Mesodermal cell (in vitro differentiated cells): ENCODE measurements around the gene LRP6. TPM values are rescaled to one million over a fixed set of nuclear protein-coding genes. Genes with fewer than 3 reads are reported as not detected.
A peak's percentile ranks its signal among the peaks of the same experiment; 100 is the strongest.
"Not testable (repeated sequence)": the region's sequence is repeated elsewhere in the genome, so short reads cannot be mapped to it uniquely, and the experiment has no call there.

Experiments
- H3K27ac ChIP-seq: 2 replicates; pipeline ENCODE4 v1.7.0; 2013; ENCODE audit warnings: mild to moderate bottlenecking, low read depth, low read length, moderate library complexity; ENCODE audit not compliant: severe bottlenecking
- H3K36me3 ChIP-seq: 2 replicates; pipeline ENCODE4 v1.7.1; 2013; ENCODE audit warnings: mild to moderate bottlenecking, low read length, moderate library complexity; ENCODE audit not compliant: control insufficient read depth, insufficient read depth
- H3K4me1 ChIP-seq: one replicate; pipeline ENCODE4 v1.7.1; 2013; ENCODE audit warnings: mild to moderate bottlenecking, low read length; ENCODE audit not compliant: insufficient read depth, control insufficient read depth, poor library complexity, severe bottlenecking
- H3K4me3 ChIP-seq: 2 replicates; pipeline ENCODE4 v1.7.0; 2013; ENCODE audit warnings: low read length, control low read depth, mild to moderate bottlenecking; ENCODE audit not compliant: insufficient read depth, poor library complexity, severe bottlenecking; ENCODE audit errors: extremely low read depth
- H3K9me3 ChIP-seq: 2 replicates; pipeline ENCODE4 v1.7.1; 2013; ENCODE audit warnings: mild to moderate bottlenecking, low read length, moderate library complexity; ENCODE audit not compliant: control insufficient read depth
- WGBS, 2 experiments: methylation state at CpG; one replicate each; pipeline ENCODE4 v1.1.5; 2013; ENCODE audit warnings: missing lambda C conversion rate in 2 of 2; ENCODE audit not compliant: insufficient coverage in 2 of 2; 5-methylcytosine and 5-hydroxymethylcytosine counted together
- polyA plus RNA-seq, 2 experiments: library from polyadenylated mRNA; stranded (reverse); fragments of 50-300 nt; gene quantifications; one replicate each; pipeline ENCODE4 v1.2.3, GENCODE V29; 2013

Gene LRP6
- polyA plus RNA-seq (2013, experiment 1 of 2): 24.2 TPM
- 21.2 TPM for polyA plus RNA-seq (2013, experiment 2 of 2)

DNA sequence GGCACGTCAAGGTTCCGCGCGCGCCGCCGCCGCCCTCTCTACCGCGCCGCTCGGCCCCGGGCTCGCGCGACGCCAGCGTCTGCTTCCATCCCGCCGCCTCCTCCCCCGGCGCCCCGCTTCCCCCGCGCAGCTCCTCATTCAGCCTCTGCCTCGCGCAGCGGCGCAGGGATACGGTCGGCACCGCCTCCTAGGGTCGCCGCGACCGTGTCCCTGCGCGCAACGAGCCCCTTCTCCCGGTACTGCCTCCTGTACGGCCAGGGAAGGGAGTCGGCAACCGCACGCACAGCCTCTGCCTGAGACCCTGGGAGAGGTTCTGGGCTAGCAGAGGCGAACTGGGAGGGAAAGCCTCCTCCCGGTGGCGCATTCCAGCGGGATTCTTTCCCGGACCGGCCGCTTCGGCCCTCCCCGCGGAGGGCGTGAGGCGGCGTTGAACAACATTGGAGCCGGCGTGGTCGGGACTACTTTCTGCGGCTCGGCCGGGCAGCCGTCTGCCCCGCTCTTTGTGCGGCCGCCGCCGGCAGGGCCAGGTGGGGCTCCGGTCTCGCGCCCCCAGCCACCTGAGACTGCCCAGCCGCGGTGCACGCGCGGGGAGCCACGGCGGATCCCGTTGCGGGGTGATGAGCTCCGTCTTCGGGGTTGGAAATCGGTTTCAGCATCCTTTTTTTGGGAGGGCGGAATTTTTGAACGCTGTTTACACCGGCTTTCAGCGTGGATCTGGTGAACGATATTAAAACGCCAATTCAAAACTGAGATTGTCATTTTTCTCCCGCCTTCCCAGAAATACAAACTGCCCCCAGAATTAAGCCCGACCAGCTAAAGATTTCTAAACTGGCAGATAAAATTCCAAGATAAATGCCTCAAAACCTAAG, at the start of gene LRP6:
Gene LRP6, minus strand, starts transcription at position 172 of the 869 bp plus-strand sequence. CDS start 309 bp downstream, outside the sequence.
- Histone ChIP-seq H3K9me3 (no peaks in the 10 kb centered on the region), H3K4me1 (no peaks in the 10 kb centered on the region), H3K27ac (peak within 1 kb of the TSS; percentile 100), H3K4me3 (peak within 1 kb of the TSS; percentile 89), H3K36me3 (no peaks in the 10 kb centered on the region)
- WGBS, 2 experiments: 0 to 1% methylated on average over 83 to 84 of the region's 92 CpGs

DNA sequence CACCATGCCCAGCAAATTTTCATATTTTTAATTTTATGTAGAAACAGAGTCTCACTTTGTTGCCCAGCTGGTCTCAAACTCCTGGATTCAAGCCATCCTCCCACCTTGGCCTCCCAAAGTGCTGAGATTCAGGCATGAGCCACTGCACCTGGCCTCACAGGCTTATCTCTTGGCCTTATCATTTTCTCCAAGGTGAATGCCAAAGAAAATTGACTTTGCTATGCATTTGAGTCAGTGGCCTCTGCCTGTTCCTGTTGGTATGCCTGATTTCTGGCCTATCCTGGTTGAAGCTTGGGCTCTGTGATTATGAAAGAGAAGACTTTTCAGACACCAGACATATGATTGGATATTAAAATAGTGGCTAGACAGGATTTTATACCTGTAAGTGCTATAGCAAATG, 49.0 kb upstream of the LRP6 start:
- Histone ChIP-seq H3K4me3 (no peak overlapping the region), H3K27ac (no peak overlapping the region), H3K9me3 (no peaks in the 10 kb centered on the region), H3K36me3 (no peaks in the 10 kb centered on the region), H3K4me1 (peaks cover 13% of the 10 kb centered on the region)

DNA sequence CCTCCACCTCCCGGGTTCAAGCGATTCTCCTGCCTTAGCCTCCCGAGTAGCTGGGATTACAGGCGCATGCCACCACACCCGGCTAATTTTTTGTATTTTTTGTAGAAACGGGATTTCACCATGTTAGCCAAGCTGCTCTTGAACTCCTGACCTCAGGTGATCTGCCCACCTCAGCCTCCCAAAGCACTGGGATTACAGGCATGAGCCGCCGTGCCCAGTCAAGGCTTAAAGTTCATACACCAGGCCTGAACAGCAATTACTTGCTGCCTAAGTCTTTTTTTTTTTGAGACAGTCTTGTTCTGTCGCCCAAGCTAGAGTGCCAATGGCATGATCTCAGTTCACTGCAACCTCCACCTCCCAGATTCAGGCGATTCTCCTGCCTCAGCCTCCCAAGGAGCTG, 43.9 kb upstream of the LRP6 start:
- H3K4me1 ChIP-seq, H3K4me3 ChIP-seq, H3K27ac ChIP-seq, H3K36me3 ChIP-seq, H3K9me3 ChIP-seq: not testable (repeated sequence)
- 92 to 96% methylated on average over 5 to 6 of the region's 10 CpGs for WGBS, 2 experiments

DNA sequence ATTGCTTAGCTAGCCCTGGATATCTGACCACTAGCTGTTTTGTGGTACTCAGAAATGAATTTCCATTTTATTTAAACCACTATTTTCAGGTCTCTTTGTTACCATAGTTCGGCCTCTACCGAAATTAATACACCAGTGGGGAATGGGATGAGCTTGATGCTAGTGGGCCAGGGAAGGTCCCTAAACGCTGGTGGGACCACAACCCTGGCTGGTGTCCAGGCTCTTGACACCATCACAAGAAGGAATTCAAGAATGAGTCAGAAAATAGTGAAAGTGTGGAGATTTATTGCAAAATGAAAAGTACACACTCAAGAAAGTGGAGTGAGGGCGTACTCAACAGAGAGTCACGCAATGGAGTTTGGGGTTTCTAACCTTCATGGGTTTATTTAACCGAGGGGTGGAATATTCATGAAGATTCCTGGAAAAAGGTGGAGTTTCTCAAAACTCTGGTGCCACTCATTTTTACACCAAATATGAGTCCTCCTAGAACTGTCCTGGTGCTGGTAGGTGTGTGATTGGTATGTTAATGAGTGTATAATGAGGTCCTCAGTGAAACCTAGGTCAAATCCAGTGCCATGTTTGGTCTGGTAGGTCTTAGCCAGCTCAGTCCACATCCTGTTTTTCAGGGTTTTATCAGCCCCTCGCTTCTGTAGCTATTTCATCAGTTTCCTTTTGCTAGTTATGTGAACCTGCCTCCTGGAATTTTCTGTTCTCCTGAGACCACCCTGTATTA, 38.9 kb upstream of the LRP6 start:
- H3K4me3 ChIP-seq: no peak overlapping the region
- H3K9me3 ChIP-seq: peaks cover 3% of the 10 kb centered on the region
- no peaks in the 10 kb centered on the region for H3K4me1 ChIP-seq
- H3K27ac ChIP-seq: no peak overlapping the region
- H3K36me3 ChIP-seq: no peaks in the 10 kb centered on the region
- 87 to 100% methylated on average over 1 to 4 of the region's 7 CpGs for WGBS, 2 experiments

DNA sequence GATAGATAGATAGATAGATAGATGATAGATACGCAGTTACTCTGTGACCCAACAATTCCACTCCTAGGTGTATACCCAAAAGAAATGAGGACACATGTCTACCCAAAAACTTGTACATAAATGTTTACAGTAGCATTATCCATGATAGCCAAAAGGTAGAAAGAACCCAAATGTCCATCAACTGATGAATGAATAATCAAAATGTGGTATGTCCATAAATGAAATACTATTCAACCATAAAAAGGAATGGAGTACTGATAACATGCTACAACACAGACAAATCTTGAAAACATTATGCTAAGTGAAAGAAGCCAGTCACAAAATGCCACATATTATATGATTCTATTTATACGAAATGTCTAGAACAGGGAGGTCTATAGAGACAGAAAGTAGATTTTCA, 36.1 kb upstream of the LRP6 start:
- Histone ChIP-seq H3K4me1 (no peaks in the 10 kb centered on the region), H3K36me3 (no peaks in the 10 kb centered on the region), H3K27ac (no peak overlapping the region), H3K9me3 (peaks cover 3% of the 10 kb centered on the region), H3K4me3 (no peak overlapping the region)
- no CpG with 5 or more reads among the region's 2 CpGs for WGBS, 2 experiments

DNA sequence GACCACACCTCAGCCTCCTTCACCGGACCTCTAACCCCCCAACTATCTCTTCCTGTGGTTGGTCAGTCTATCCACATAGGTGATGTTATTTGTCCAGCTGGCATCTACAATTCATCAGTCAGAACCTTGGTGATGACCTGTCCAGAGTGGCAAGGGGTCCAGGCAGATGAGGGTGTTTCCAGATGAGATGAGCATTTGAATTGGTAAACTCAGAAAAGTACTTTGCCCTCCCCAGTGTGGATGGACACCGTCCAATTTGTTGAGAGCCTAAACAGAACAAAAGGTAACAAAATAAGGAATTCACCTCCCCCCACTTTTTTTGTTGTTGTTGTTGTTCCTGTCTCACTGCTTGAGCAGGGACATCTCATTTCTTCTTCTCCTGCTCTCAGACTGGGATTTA, 34.3 kb upstream of the LRP6 start:
- Histone ChIP-seq H3K9me3 (peaks cover 3% of the 10 kb centered on the region), H3K27ac (no peak overlapping the region), H3K36me3 (no peaks in the 10 kb centered on the region), H3K4me3 (no peak overlapping the region), H3K4me1 (no peaks in the 10 kb centered on the region)
- WGBS, 2 experiments: 88% methylated on average over 1 of the region's 2 CpGs; no CpG with 5 or more reads in 1 of the 2 experiments

DNA sequence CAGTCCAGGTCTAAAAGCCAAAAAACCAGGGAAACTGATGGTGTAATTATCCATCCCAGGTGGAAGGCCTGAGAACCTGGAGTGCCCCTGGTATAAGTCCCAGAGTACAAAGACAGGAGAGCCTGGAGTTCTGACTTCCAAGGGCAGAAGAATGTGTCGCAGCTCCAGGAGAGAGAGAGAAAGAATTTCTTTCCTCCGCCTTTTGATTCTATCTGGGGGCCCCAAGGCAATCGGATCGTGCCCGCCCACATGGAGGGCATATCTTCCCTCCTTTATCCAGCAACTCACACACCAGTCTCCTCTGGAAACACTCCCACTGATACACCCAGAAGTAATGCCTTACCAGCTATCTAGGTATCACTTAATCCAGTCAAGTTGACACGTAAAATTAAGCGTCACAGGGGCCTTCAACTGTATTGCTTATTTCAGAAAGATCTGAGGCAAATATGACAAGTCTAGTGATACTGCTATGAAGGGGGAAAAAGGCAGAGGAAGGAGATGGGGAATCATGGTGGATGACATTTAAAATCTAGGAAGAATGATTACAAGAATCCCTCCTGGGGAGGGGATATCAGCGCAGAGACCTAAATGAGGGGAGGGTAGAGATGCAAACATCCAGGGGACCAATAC, 30.5 kb upstream of the LRP6 start:
- WGBS, 2 experiments: 69 to 75% methylated on average over 4 of the region's 8 CpGs
- Histone ChIP-seq H3K27ac (no peak overlapping the region), H3K36me3 (no peaks in the 10 kb centered on the region), H3K9me3 (no peaks in the 10 kb centered on the region), H3K4me1 (no peaks in the 10 kb centered on the region), H3K4me3 (no peak overlapping the region)

DNA sequence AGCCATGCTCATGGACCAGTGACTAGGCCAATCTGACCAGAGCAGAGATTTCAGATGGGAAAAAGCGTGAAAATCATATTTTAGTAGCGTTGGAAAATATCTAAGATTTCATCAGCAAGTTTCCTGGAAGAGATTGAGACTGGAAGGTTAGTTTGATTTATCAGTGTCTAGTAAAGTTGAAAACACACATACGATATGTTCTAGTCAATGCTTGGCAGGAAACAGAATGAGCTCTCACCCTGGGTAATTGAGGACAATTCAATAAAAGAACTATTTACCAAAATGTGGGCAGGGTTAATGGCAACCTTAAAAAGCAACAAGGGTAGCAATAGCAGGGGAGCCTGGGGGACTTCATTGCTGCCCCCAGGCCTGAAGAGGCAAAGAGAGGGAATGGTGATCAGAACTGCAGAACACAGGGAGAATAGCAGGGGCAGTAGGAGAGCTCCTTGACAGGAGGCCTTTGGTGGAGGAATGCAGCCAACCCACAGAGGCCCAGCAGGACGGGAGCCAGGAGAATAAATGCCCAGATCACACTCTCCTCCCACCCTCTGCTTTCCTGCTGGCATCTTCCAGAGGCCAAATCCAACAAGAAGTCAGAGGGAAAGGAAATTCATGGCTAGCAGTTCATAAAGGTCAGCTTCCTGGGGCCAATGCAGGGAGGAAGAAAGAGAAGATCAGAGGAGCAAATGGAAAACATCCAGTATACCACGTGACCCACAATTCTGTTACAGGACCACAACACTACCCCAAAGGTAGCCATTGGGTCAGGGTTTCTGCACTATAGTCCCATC, 27.6 kb upstream of the LRP6 start:
- no peaks in the 10 kb centered on the region for H3K36me3 ChIP-seq
- no peaks in the 10 kb centered on the region for H3K9me3 ChIP-seq
- no peaks in the 10 kb centered on the region for H3K4me1 ChIP-seq
- WGBS, 2 experiments: 60 to 92% methylated on average over 2 of the region's 5 CpGs
- H3K4me3 ChIP-seq: no peak overlapping the region
- H3K27ac ChIP-seq: no peak overlapping the region

DNA sequence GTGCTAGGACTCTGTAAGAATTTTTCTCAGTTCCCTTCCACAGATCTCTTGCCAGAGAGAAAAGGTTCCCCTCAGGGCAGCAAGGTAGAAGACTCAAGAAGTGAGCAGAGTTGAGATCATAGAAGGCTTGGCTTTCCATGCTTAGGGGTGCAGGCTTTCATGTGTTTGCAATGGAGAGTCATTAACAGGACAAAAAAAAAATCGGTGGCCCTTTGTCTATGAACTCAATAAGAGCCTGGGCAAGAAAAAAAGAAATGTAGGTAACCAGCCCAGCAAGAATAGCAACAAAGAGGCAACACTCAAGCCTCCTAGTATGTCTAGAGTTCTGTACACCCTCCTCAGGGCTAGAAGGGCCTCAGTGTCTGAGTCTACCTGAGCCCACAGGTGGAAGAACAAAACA, 23.4 kb upstream of the LRP6 start:
- H3K4me1 ChIP-seq: no peaks in the 10 kb centered on the region
- no peaks in the 10 kb centered on the region for H3K9me3 ChIP-seq
- no peaks in the 10 kb centered on the region for H3K36me3 ChIP-seq
- 44% methylated on average over 1 of the region's 1 CpG; no CpG with 5 or more reads in 1 of the 2 experiments for WGBS, 2 experiments
- H3K27ac ChIP-seq: no peak overlapping the region
- no peak overlapping the region for H3K4me3 ChIP-seq

DNA sequence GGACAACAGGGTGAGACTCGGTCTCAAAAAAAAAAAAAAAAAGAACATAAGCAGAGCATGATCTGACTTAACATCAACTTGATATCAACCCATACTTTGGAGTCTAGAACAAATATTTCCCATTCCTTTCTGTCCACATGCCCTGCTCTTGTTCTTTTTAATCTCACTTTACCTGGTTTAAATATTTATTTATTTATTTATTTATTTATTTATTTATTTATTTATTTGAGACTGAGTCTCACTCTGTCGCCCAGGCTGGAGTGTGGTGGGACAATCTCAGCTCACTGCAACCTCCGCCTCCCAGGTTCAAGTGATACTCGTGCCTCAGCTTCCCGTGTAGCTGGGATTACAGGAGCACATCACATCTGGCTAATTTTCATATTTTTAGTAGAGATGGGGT, 19.6 kb upstream of the LRP6 start:
- Histone ChIP-seq H3K4me1 (peaks cover 14% of the 10 kb centered on the region), H3K9me3 (no peaks in the 10 kb centered on the region), H3K36me3 (no peaks in the 10 kb centered on the region), H3K27ac (no peak overlapping the region), H3K4me3 (no peak overlapping the region)
- 90 to 96% methylated on average over 2 to 4 of the region's 5 CpGs for WGBS, 2 experiments
